Choroid plexus epithelial cell (primary cell): ENCODE results near the gene CDC45.

Source experiments
- DNase-seq: peaks from one replicate; pipeline ENCODE4 v3.0.0-alpha.2; 2010; ENCODE audit warnings: low read depth
- H3K4me3 ChIP-seq: 2 replicates; pipeline ENCODE4 v1.5.1; 2011; ENCODE audit warnings: low read depth, mild to moderate bottlenecking, control low read depth, low read length, moderate library complexity
- TF ChIP-seq, protein P1 (sequence below): conservative IDR thresholded peaks from 2 replicates; pipeline ENCODE4 v1.5.1; 2011; ENCODE audit warnings: low read depth, mild to moderate bottlenecking, control low read depth, inconsistent platforms, low read length, moderate library complexity

The CDC45 gene

GRCh38 chr22:19504900-19505734 lies 25.4 kb downstream of the CDC45 start:
- TF ChIP-seq, protein P1, sequence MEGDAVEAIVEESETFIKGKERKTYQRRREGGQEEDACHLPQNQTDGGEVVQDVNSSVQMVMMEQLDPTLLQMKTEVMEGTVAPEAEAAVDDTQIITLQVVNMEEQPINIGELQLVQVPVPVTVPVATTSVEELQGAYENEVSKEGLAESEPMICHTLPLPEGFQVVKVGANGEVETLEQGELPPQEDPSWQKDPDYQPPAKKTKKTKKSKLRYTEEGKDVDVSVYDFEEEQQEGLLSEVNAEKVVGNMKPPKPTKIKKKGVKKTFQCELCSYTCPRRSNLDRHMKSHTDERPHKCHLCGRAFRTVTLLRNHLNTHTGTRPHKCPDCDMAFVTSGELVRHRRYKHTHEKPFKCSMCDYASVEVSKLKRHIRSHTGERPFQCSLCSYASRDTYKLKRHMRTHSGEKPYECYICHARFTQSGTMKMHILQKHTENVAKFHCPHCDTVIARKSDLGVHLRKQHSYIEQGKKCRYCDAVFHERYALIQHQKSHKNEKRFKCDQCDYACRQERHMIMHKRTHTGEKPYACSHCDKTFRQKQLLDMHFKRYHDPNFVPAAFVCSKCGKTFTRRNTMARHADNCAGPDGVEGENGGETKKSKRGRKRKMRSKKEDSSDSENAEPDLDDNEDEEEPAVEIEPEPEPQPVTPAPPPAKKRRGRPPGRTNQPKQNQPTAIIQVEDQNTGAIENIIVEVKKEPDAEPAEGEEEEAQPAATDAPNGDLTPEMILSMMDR: no peak
- H3K4me3 ChIP-seq: no peak overlapping the region
- DNase-seq: no peak

- no peak for DNase-seq
- TF ChIP-seq, protein P1: no peak
- no peak overlapping the region for H3K4me3 ChIP-seq
Measured at GRCh38 chr22:19505735-19506126, 26.0 kb downstream of the CDC45 start.

DNA sequence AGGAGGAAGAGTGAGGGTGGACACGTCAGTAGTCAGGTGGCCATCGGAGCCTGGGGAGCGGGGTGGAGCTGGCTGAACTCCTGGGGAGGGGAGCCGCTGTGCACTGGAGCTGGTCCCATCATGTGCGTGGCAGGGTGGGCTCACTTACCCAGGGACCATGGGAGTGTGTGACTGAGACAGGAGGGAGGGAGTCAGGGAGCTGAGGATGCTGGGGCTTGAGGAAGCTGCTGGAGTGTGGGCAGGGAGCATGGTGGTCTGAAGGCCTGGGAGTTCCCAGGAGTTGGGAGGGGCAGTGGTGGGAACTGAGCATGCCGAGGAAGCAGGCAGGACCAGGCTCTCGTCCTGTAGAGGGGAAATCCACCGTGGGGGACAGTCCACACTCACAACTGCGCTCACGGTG lies 26.5 kb downstream of the CDC45 start:
- H3K4me3 ChIP-seq: no peak overlapping the region
- DNase-seq: no peak
- TF ChIP-seq, protein P1: no peak

DNA sequence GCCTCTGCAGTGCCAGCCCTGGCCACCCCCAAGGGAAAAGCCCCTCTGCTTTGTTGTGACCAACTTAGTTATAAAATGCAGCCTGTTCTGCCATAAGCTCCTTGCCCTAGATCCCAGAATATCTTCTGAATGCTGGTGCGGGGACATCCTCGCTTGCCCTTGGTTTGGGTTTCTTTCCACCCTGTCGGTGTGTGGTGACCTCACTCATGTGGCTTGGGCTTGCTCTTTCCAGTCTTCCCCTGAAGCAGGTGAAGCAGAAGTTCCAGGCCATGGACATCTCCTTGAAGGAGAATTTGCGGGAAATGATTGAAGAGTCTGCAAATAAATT lies 27.8 kb downstream of the CDC45 start:
- TF ChIP-seq, protein P1: no peak

DNA sequence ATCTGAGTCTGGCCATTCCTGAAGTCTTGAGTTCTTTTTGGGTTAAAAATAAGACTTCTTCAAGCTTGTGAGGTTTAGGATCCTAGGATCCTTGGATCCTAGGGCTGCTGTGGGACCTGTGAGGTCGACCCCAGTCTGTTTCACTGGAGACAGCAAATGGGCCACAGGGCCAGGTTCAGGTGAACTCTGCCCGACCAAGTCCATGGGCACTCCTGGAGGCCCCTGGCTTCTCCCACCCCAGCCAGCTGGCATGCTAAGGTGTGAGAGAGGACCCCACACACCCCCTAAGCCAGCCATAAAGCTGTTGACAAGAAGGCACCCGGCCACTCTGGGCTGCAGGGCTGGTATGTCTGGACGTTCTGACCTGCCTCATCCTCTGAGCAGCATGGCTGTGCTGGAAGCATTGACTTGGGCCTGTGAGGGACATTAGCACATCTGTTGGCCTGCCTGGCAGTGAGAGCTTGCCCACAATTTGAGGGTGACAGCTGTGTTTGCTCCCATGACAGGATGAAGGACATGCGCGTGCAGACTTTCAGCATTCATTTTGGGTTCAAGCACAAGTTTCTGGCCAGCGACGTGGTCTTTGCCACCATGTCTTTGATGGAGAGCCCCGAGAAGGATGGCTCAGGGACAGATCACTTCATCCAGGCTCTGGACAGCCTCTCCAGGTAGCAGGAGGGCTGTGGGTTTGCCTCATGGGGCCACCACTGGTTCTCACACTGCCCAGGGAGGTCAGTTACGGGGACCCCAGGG lies 28.5 kb downstream of the CDC45 start:
- no peak overlapping the region for H3K4me3 ChIP-seq
- no peak for DNase-seq
- TF ChIP-seq, protein P1: no peak

More for the DNA sequence above, 27.8 kb downstream of the CDC45 start:
- DNase-seq: no peak
- no peak overlapping the region for H3K4me3 ChIP-seq

- DNase-seq: no peak
- H3K4me3 ChIP-seq: no peak overlapping the region
- TF ChIP-seq, protein P1: no peak
Measured at GRCh38 chr22:19509191-19509590, 29.5 kb downstream of the CDC45 start.

DNA sequence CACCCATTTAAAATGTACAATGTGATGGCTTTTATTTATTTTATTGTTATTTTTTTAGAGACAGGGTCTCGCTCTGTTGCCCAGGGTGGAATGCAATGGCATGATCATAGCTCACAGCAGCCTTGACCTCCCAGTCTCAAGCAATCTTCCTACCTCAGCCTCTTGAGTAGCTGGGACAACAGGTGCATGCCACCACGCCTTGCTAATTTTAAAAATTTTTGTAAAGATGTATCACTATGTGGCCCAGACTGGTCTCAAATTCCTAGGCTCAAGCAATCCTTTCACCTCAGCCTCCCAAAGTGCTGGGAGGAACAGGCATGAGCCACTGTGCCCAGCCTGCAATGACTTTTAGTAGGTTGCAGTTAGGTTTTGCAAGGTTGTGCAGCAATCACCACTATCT lies 30.2 kb downstream of the CDC45 start:
- H3K4me3 ChIP-seq: no peak overlapping the region
- TF ChIP-seq, protein P1: no peak
- no peak for DNase-seq
